H1 (cell line): ENCODE results near the gene ZC3H12C. TPM values are rescaled to one million over a fixed set of nuclear protein-coding genes. Genes with fewer than 3 reads are reported as not detected.

ENCODE experiments used
- BRCA1 ChIP-seq: IDR thresholded peaks from 2 replicates; pipeline ENCODE4 v1.6.1; 2012; ENCODE audit warnings: low read depth, low read length, improper control_type of control experiment
- KDM4A ChIP-seq: IDR thresholded peaks from one replicate; pipeline ENCODE4 v1.7.1; 2012; ENCODE audit warnings: low read depth, mild to moderate bottlenecking, moderate library complexity, low read length, inconsistent platforms; ENCODE audit not compliant: severe bottlenecking
- POU5F1 ChIP-seq: IDR thresholded peaks from 2 replicates; pipeline ENCODE4 v1.6.1; 2011; ENCODE audit warnings: low read depth, mild to moderate bottlenecking, low read length, moderate library complexity
- RNF2 ChIP-seq: fragments of 200-900, 300-1000 bp; sonication (generic); IDR thresholded peaks from 2 replicates; pipeline ENCODE4 v1.7.1; 2016; ENCODE audit warnings: borderline replicate concordance, low read depth, mild to moderate bottlenecking, antibody characterized with exemption, low read length; ENCODE audit not compliant: poor library complexity, severe bottlenecking; ENCODE audit errors: missing control alignments
- SAP30 ChIP-seq: fragments of 300-600 bp; sonication (generic); IDR thresholded peaks from 2 replicates; pipeline ENCODE4 v1.7.1; 2012; ENCODE audit warnings: low read length, moderate library complexity, mild to moderate bottlenecking, inconsistent platforms; ENCODE audit not compliant: insufficient read depth, insufficient replicate concordance
- TAF1 ChIP-seq: IDR thresholded peaks from 2 replicates; pipeline ENCODE4 v1.6.1; 2011; ENCODE audit warnings: mild to moderate bottlenecking, low read depth, low read length
- polyA plus RNA-seq, 7 experiments: library from polyadenylated mRNA; depleted of rRNA in 3 of 7; stranded (reverse) in 5 of 7; unstranded in 2 of 7; fragments of >200 nt in 5 of 7; fragments of 200-250 nt in 2 of 7; gene quantifications; 1 replicate in 5 of 7; 2 replicates in 1 of 7; 4 replicates in 1 of 7; pipeline versions ENCODE4 v1.2.1 to v1.2.3, GENCODE V29; 2011 to 2013; ENCODE audit warnings: missing spikeins in 2 of 7, mixed read lengths in 2 of 7
- total RNA-seq: library from RNA; stranded (reverse); fragmentation: NEBNext Ultra II Directional; extraction: Animal tissue kit (Norgen Biotek cat#: 25700); gene quantifications from 2 replicates; pipeline ENCODE4 v1.2.1, GENCODE V29; 2021
- TF ChIP-seq, protein P1 (sequence below): IDR thresholded peaks from 2 replicates; pipeline ENCODE4 v1.6.1; 2012; ENCODE audit warnings: low read length, inconsistent platforms

Gene ZC3H12C
- total and polyA plus RNA-seq, 2 of the 8 experiments (the other 6 are each of a cell fraction or from before 2014, with no cell fraction given): 2.0 to 2.7 TPM

- TF ChIP-seq, protein P1, sequence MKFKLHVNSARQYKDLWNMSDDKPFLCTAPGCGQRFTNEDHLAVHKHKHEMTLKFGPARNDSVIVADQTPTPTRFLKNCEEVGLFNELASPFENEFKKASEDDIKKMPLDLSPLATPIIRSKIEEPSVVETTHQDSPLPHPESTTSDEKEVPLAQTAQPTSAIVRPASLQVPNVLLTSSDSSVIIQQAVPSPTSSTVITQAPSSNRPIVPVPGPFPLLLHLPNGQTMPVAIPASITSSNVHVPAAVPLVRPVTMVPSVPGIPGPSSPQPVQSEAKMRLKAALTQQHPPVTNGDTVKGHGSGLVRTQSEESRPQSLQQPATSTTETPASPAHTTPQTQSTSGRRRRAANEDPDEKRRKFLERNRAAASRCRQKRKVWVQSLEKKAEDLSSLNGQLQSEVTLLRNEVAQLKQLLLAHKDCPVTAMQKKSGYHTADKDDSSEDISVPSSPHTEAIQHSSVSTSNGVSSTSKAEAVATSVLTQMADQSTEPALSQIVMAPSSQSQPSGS: no peak
- no peak for TF ChIP-seq POU5F1
- no peak for TF ChIP-seq RNF2
- TF ChIP-seq SAP30: no peak
- TF ChIP-seq KDM4A: no peak
- no peak for TF ChIP-seq TAF1
- no peak for TF ChIP-seq BRCA1
Measured at GRCh38 chr11:110186456-110186855, 93.3 kb downstream of the ZC3H12C start (continued).
